KMS-11 (cell line): ENCODE measurements around the gene FADS1.

ENCODE experiments used
- H2AFZ ChIP-seq: fragments of 200-600 bp; sonication (generic); 2 replicates; pipeline ENCODE4 v1.6.1; 2016; ENCODE audit warnings: antibody characterized with exemption, mixed run types, low read depth
- H3K27ac ChIP-seq: fragments of 200-600 bp; sonication (generic); 2 replicates; pipeline ENCODE4 v1.6.1; 2016; ENCODE audit warnings: mild to moderate bottlenecking, mixed run types
- H3K27me3 ChIP-seq: fragments of 200-600 bp; sonication (generic); 2 replicates; pipeline ENCODE4 v1.6.1; 2017; ENCODE audit warnings: mild to moderate bottlenecking, low read depth, mixed run types, moderate library complexity; ENCODE audit not compliant: insufficient read depth
- H3K36me3 ChIP-seq: fragments of 200-600 bp; sonication (generic); 2 replicates; pipeline ENCODE4 v1.6.1; 2017; ENCODE audit warnings: mild to moderate bottlenecking, mixed run types; ENCODE audit not compliant: insufficient read depth
- H3K4me1 ChIP-seq: fragments of 200-600 bp; sonication (generic); 2 replicates; pipeline ENCODE4 v1.6.1; 2016; ENCODE audit warnings: mild to moderate bottlenecking, low read depth, mixed run types; ENCODE audit not compliant: poor library complexity, severe bottlenecking
- H3K4me2 ChIP-seq: fragments of 200-600 bp; sonication (generic); 2 replicates; pipeline ENCODE4 v1.7.0; 2016; ENCODE audit warnings: mild to moderate bottlenecking, mixed run types
- H3K4me3 ChIP-seq: fragments of 200-600 bp; sonication (generic); IDR thresholded peaks from 2 replicates; pipeline ENCODE4 v1.6.1; 2017; ENCODE audit warnings: low read depth, low read length, mixed read lengths; ENCODE audit not compliant: insufficient read depth
- H3K79me2 ChIP-seq: fragments of 200-600 bp; sonication (generic); 2 replicates; pipeline ENCODE4 v1.6.1; 2016; ENCODE audit warnings: low read depth, mixed run types; ENCODE audit not compliant: insufficient read depth
- H3K9ac ChIP-seq: fragments of 200-600 bp; sonication (generic); 2 replicates; pipeline ENCODE4 v1.6.1; 2016; ENCODE audit warnings: mild to moderate bottlenecking, mixed run types
- H4K20me1 ChIP-seq: fragments of 200-600 bp; sonication (generic); 2 replicates; pipeline ENCODE4 v1.6.1; 2016; ENCODE audit warnings: mild to moderate bottlenecking, mixed run types; ENCODE audit not compliant: insufficient read depth
- CTCF ChIP-seq: fragments of 200-600 bp; sonication (generic); conservative IDR thresholded peaks from 2 replicates; pipeline ENCODE4 v1.6.1; 2017; ENCODE audit warnings: low read depth, mild to moderate bottlenecking, antibody characterized with exemption, low read length, moderate library complexity, mixed read lengths

Gene FADS1

GRCh38 chr11:61793083-61793828 lies 23.5 kb downstream of the FADS1 start:
- H3K27ac ChIP-seq: peak overlapping the region; percentile 79
- H3K79me2 ChIP-seq: peaks cover 72% of the 10 kb centered on the region
- H2AFZ ChIP-seq: peak overlapping the region; percentile 74; the same call in 1 of the 2 replicates
- no peaks in the 10 kb centered on the region for H3K27me3 ChIP-seq
- H3K4me2 ChIP-seq: peak overlapping the region; percentile 58
- peaks cover 4% of the 10 kb centered on the region; the same call in 1 of the 2 replicates for H4K20me1 ChIP-seq
- peaks cover 35% of the 10 kb centered on the region for H3K4me1 ChIP-seq
- no peak overlapping the region for H3K4me3 ChIP-seq
- peak overlapping the region; percentile 88 for H3K9ac ChIP-seq
- no peak for TF ChIP-seq CTCF
- H3K36me3 ChIP-seq: peaks cover 9% of the 10 kb centered on the region; the same call in 1 of the 2 replicates

GRCh38 chr11:61792310-61793082 lies 24.3 kb downstream of the FADS1 start, which contains the start of the genes FEN1 and TMEM258:
FEN1 (plus strand) TSS chr11:61792911; CDS start chr11:61795362, 2,451 bp downstream.
TMEM258 (minus strand) TSS chr11:61792599; CDS start chr11:61792558, 41 bp downstream.
- Histone ChIP-seq H3K9ac (peak within 1 kb of the TSS; percentile 88), H2AFZ (peak within 1 kb of the TSS; percentile 74), H3K36me3 (peaks cover 6% of the 10 kb centered on the region; the same call in 1 of the 2 replicates), H3K4me3 (no peak within 1 kb of the TSS), H4K20me1 (peaks cover 2% of the 10 kb centered on the region; the same call in 1 of the 2 replicates), H3K4me2 (peak within 1 kb of the TSS; percentile 58), H3K27me3 (no peaks in the 10 kb centered on the region), H3K79me2 (peaks cover 64% of the 10 kb centered on the region), H3K27ac (peak within 1 kb of the TSS; percentile 79), H3K4me1 (peaks cover 32% of the 10 kb centered on the region)
- TF ChIP-seq CTCF: 0 out of 2 replicates have a peak, but pooled peaks have one; percentile 27

DNA sequence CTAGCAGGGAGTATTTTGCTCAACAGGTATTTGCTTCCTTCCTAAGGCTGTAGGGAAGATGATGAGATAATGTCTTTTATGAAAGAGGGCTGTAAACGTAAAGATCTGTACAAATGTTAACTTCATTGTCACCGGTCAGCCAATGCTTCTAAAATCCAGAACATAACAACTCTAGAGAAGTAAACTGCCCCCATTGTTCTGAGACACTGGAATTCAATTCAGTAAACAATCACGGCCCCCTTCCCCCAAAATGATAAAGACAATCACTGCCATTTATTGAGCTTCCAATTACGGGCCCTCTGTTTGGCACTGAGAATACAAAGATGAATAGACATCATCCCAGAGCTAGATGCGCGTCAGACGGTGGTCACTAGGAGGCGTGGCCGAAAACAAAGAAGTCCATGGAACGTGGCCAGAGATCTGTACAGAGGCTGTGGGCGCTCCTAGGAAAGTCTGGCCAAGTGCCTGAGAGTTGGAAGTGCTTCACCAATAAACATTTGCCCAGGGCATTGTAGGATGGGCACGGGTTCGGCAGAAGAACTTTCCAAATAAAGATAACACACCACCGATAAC lies 25.0 kb downstream of the FADS1 start:
- Histone ChIP-seq H3K4me2 (peak overlapping the region; percentile 58), H3K79me2 (peaks cover 61% of the 10 kb centered on the region), H3K36me3 (peaks cover 6% of the 10 kb centered on the region; the same call in 1 of the 2 replicates)

More for the DNA sequence above, 25.0 kb downstream of the FADS1 start:
- Histone ChIP-seq H3K4me3 (no peak overlapping the region), H3K4me1 (peaks cover 26% of the 10 kb centered on the region), H3K9ac (peak overlapping the region; percentile 88), H2AFZ (peak overlapping the region; percentile 74; the same call in 1 of the 2 replicates), H4K20me1 (no peaks in the 10 kb centered on the region), H3K27me3 (no peaks in the 10 kb centered on the region), H3K27ac (peak overlapping the region; percentile 79)
- no peak for TF ChIP-seq CTCF
